G401 (cell line): ENCODE data around the gene FAM72D. TPM values are rescaled to one million over a fixed set of nuclear protein-coding genes. Genes with fewer than 3 reads are reported as not detected.
"Not testable (repeated sequence)": the region's sequence is repeated elsewhere in the genome, so short reads cannot be mapped to it uniquely, and the experiment has no call there.

Source experiments
- DNase-seq: peaks from one replicate; pipeline ENCODE4 v3.0.0-alpha.2; 2015; ENCODE audit warnings: low spot score
- in situ Hi-C: cut with HindIII; loops from 2 replicates; pipeline ENCODE4 v1.10.0; 2016; ENCODE audit warnings: low sequenced_read_pairs, mixed read lengths
- total RNA-seq: library from RNA; depleted of rRNA; stranded (reverse); fragments of >200 nt; shearing (Covaris generic); gene quantifications from 2 replicates; pipeline ENCODE4 v1.2.3, GENCODE V29; 2014; rRNA removed

FAM72D gene
- 6.9 and 12.6 TPM in 2 replicates for total RNA-seq

GRCh38 chr1:145095284-145096057 lies at the start of gene FAM72D, which contains the start of gene SRGAP2B:
FAM72D (plus strand) TSS chr1:145095974; CDS start chr1:145096848, 874 bp downstream.
SRGAP2B (minus strand) TSS chr1:145095328; CDS start chr1:145092901, 2,427 bp downstream.
- in situ Hi-C loops, DNase-seq: not testable (repeated sequence)

GRCh38 chr1:145047553-145047952 lies 48.2 kb upstream of the FAM72D start:
- in situ Hi-C loops, DNase-seq: not testable (repeated sequence)

GRCh38 chr1:145048181-145048856 lies 47.5 kb upstream of the FAM72D start:
- DNase-seq, in situ Hi-C loops: not testable (repeated sequence)

- in situ Hi-C loops, DNase-seq: not testable (repeated sequence)
Measured at GRCh38 chr1:145052019-145052776, 43.6 kb upstream of the FAM72D start.

GRCh38 chr1:145053428-145053827 lies 42.3 kb upstream of the FAM72D start:
- in situ Hi-C loops, DNase-seq: not testable (repeated sequence)

- DNase-seq, in situ Hi-C loops: not testable (repeated sequence)
Measured at GRCh38 chr1:145055217-145055760, 40.5 kb upstream of the FAM72D start.

GRCh38 chr1:145058184-145058583 lies 37.6 kb upstream of the FAM72D start:
- DNase-seq, in situ Hi-C loops: not testable (repeated sequence)

- DNase-seq, in situ Hi-C loops: not testable (repeated sequence)
Measured at GRCh38 chr1:145063285-145063684, 32.5 kb upstream of the FAM72D start.

- in situ Hi-C loops, result not testable (repeated sequence)
- peak; percentile 0 for DNase-seq
Measured at GRCh38 chr1:145063941-145064648, 31.7 kb upstream of the FAM72D start.

- in situ Hi-C loops, DNase-seq: not testable (repeated sequence)
Measured at GRCh38 chr1:145065194-145065826, 30.5 kb upstream of the FAM72D start.

- DNase-seq, result not testable (repeated sequence)
Measured at GRCh38 chr1:145066486-145066885, 29.3 kb upstream of the FAM72D start.

GRCh38 chr1:145071569-145071968 lies 24.2 kb upstream of the FAM72D start:
- in situ Hi-C loops, DNase-seq: not testable (repeated sequence)

More at GRCh38 chr1:145066486-145066885, 29.3 kb upstream of the FAM72D start:
- in situ Hi-C loops, result not testable (repeated sequence)

- in situ Hi-C loops, DNase-seq: not testable (repeated sequence)
Measured at GRCh38 chr1:145074021-145074559, 21.7 kb upstream of the FAM72D start.

- in situ Hi-C loops, DNase-seq: not testable (repeated sequence)
Measured at GRCh38 chr1:145076877-145077276, 18.9 kb upstream of the FAM72D start.

GRCh38 chr1:145077872-145078786 lies 17.6 kb upstream of the FAM72D start:
- in situ Hi-C loops, DNase-seq: not testable (repeated sequence)

- not testable (repeated sequence) for DNase-seq
Measured at GRCh38 chr1:145078787-145079370, 16.9 kb upstream of the FAM72D start.

More at GRCh38 chr1:145078787-145079370, 16.9 kb upstream of the FAM72D start:
- in situ Hi-C loops, result not testable (repeated sequence)
